Measurements from ENCODE around the gene BTBD9. TPM values are rescaled to one million over a fixed set of nuclear protein-coding genes. Genes with fewer than 3 reads are reported as not detected.

Gene BTBD9
- total RNA-seq, 1 donor from 2014 or later = 4.5 TPM

DNA sequence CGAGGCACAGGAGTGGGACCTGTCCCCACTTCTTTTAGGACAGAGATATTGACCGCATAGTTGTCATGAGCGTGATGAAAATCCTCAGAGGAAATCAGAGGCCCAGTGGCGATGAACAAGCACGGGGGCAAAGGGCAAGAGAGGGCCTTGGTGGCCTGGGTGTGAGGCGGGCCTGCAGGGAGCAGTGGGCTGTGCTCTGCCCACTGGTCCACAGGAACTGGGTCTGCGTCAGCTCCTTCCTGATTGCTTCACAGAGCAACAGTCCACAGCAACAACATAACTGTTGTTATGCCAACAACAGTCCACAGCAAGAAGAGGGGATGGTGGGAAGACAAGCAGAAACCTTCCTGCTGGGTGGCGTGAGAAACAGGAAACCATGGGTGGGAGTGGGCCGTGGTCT, 484.6 kb downstream of the BTBD9 start:
- Histone ChIP-seq H3K36me3 (ENCODE audit: control insufficient read depth, insufficient read depth, low read length) (peaks cover 3% of the 10 kb centered on the region), H3K4me3 (ENCODE audit: low read depth, low read length) (no peak overlapping the region), H3K27me3 (ENCODE audit: control insufficient read depth, insufficient read depth, low read length) (no peaks in the 10 kb centered on the region)
- peak; percentile 32 for DNase-seq (ENCODE audit: low read depth)
- no peak for TF ChIP-seq CTCF (IDR thresholded peaks at IDR 0.05; ENCODE audit: insufficient read depth, low read length, severe bottlenecking)
- no peak for FAIRE-seq

GRCh38 chr6:38154731-38155130, 485.0 kb downstream of the BTBD9 start:
- no peaks in the 10 kb centered on the region for H3K27me3 ChIP-seq (ENCODE audit: control insufficient read depth, insufficient read depth, low read length)
- H3K36me3 ChIP-seq (ENCODE audit: control insufficient read depth, insufficient read depth, low read length) = peaks cover 3% of the 10 kb centered on the region
- FAIRE-seq = no peak
- no peak overlapping the region for H3K4me3 ChIP-seq (ENCODE audit: low read depth, low read length)
- DNase-seq (ENCODE audit: low read depth) = no peak
- no peak for TF ChIP-seq CTCF (IDR thresholded peaks at IDR 0.05; ENCODE audit: insufficient read depth, low read length, severe bottlenecking)

- no peak overlapping the region for H3K4me3 ChIP-seq (ENCODE audit: low read depth, low read length)
- TF ChIP-seq CTCF (IDR thresholded peaks at IDR 0.05; ENCODE audit: insufficient read depth, low read length, severe bottlenecking) = no peak
- H3K27me3 ChIP-seq (ENCODE audit: control insufficient read depth, insufficient read depth, low read length) = no peaks in the 10 kb centered on the region
- H3K36me3 ChIP-seq (ENCODE audit: control insufficient read depth, insufficient read depth, low read length) = peaks cover 5% of the 10 kb centered on the region
- DNase-seq (ENCODE audit: low read depth) (no peak), FAIRE-seq (no peak)
These were observed 485.9 kb downstream of the BTBD9 start for GRCh38 chr6:38153798-38154345.

DNA sequence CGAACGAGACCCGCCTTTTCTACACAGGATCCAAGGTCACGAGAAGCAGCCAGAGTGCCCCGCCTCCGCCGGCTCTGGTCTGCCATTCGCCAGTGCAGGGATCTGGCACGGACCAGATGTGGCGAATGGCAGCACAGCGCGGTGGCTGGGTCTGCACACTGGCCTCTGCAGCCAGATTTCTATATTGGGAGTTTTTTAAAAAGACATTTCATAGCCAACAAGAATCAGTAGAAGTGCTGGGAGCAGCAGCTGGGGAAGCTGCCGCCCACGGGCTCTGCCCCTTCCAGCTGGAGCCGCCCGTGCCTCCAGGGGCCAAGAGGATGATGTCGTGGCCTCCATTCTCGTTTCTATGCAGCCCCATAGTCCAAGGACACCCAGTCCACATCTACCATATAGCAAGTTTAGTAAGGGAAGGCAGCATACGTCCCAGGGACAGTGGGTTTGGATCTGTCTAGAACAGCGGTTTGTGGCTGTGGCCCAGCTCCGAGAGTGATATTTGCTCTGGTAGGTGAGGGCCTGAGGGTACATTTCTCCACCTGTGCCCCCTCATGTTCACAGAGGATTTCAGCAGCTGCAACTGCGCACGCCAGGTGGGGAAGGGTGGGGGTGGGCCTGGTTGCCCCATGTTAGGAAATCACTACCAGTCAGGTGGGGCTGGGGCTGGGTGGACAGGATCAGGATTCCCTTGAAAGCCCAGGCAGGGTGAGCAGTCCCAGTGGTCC, 486.5 kb downstream of the BTBD9 start:
- FAIRE-seq (no peak), DNase-seq (ENCODE audit: low read depth) (no peak)
- no peak for TF ChIP-seq CTCF (IDR thresholded peaks at IDR 0.05; ENCODE audit: insufficient read depth, low read length, severe bottlenecking)
- H3K36me3 ChIP-seq (ENCODE audit: control insufficient read depth, insufficient read depth, low read length) = peaks cover 5% of the 10 kb centered on the region
- H3K4me3 ChIP-seq (ENCODE audit: low read depth, low read length) = no peak overlapping the region
- no peaks in the 10 kb centered on the region for H3K27me3 ChIP-seq (ENCODE audit: control insufficient read depth, insufficient read depth, low read length)

GRCh38 chr6:38152620-38153019, 487.1 kb downstream of the BTBD9 start:
- no peak for DNase-seq (ENCODE audit: low read depth)
- no peak overlapping the region for H3K4me3 ChIP-seq (ENCODE audit: low read depth, low read length)
- H3K27me3 ChIP-seq (ENCODE audit: control insufficient read depth, insufficient read depth, low read length) = no peaks in the 10 kb centered on the region
- TF ChIP-seq CTCF (IDR thresholded peaks at IDR 0.05; ENCODE audit: insufficient read depth, low read length, severe bottlenecking) = no peak
- peaks cover 5% of the 10 kb centered on the region for H3K36me3 ChIP-seq (ENCODE audit: control insufficient read depth, insufficient read depth, low read length)
- FAIRE-seq = no peak

Measured in bronchial epithelial cell (primary cell).